ENCODE measurements around the gene GALNT2.

GALNT2 gene

DNA sequence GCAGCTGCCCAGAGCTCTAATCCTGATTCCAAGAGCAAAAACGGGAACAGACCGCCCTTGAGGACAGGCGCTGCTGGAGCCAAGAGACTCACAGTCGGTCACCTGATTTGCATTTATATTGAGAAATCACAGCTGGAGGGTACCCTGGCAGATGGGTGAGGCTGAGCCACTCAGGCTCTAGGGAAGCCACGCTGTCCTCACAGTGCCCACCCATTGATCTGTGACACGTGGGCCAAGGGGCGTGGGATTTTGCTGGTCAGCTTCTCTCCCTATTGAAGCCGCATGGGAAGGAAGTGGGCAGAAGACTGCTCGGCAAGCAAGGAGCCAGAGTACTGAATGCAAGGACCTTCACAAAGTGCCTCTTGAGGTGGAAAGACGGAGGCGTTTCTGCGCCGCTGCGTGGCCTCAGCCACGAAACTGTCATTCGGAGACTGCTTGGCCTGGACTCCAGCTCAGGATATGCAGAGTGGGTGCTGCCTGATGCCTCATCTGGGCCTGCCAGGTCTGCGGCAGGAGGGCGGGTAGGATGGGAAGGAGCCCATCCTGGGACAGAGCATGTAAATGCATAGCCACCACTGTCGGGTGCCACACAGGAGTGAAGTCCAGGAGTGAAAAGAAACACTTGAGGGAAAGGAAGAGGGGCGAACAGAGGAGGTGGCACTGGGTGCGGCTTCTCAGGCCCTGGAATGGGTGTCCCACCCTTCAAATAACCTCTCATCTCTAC lies 219.3 kb downstream of the GALNT2 start:
- no peak for DNase-seq
- no peak for TF ChIP-seq GATA1 (IDR thresholded peaks at IDR 0.05; ENCODE audit: low read depth, low read length)
- TF ChIP-seq POLR2A (IDR thresholded peaks at IDR 0.05; ENCODE audit: low read length): no peak

GRCh38 chr1:230286890-230287269 lies 219.8 kb downstream of the GALNT2 start:
- no peak for TF ChIP-seq GATA1 (IDR thresholded peaks at IDR 0.05; ENCODE audit: low read depth, low read length)
- TF ChIP-seq POLR2A (IDR thresholded peaks at IDR 0.05; ENCODE audit: low read length): no peak
- DNase-seq: no peak

DNA sequence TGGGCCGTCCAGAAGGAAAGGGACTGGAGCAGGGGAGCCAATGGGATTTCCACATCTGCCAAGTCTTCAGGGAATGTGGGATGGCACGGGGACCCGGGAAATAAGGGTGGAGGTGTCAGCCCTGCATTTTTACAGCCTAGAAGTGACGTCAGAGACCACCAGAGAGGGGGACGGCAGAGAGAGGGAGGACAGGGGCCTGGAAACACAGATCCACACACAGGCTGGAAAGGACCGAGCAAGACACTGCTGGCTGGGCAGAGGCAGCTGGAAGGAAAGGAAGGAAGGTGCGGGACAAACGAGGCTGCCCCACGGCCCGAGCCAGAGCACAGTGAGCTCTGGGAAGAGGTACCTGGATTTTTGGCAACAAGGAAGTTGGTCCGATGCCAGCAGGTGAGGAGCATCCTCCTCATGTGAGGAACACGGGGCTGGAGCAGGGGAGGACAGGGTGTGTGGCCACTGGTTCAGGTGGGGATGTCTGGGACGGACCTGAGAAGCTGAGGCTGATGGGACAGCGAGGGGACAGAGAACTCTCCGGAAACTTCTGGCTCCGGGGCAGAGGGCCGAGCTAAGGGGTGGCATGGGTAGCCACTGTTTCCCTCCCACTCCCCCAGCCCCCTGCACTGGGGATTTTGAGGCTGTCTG lies 220.8 kb downstream of the GALNT2 start:
- no peak for DNase-seq
- no peak for TF ChIP-seq POLR2A (IDR thresholded peaks at IDR 0.05; ENCODE audit: low read length)
- no peak for TF ChIP-seq GATA1 (IDR thresholded peaks at IDR 0.05; ENCODE audit: low read depth, low read length)

- DNase-seq: no peak
- TF ChIP-seq POLR2A (IDR thresholded peaks at IDR 0.05; ENCODE audit: low read length) (no peak), GATA1 (IDR thresholded peaks at IDR 0.05; ENCODE audit: low read depth, low read length) (no peak)
Measured at GRCh38 chr1:230288641-230289349, 221.8 kb downstream of the GALNT2 start.

- DNase-seq: no peak
- TF ChIP-seq GATA1 (IDR thresholded peaks at IDR 0.05; ENCODE audit: low read depth, low read length): no peak
- TF ChIP-seq POLR2A (IDR thresholded peaks at IDR 0.05; ENCODE audit: low read length): no peak
Measured at GRCh38 chr1:230289350-230289644, 222.3 kb downstream of the GALNT2 start.

GRCh38 chr1:230291731-230292620 lies 224.9 kb downstream of the GALNT2 start:
- no peak for TF ChIP-seq GATA1 (IDR thresholded peaks at IDR 0.05; ENCODE audit: low read depth, low read length)
- no peak for TF ChIP-seq POLR2A (IDR thresholded peaks at IDR 0.05; ENCODE audit: low read length)
- DNase-seq: no peak

DNA sequence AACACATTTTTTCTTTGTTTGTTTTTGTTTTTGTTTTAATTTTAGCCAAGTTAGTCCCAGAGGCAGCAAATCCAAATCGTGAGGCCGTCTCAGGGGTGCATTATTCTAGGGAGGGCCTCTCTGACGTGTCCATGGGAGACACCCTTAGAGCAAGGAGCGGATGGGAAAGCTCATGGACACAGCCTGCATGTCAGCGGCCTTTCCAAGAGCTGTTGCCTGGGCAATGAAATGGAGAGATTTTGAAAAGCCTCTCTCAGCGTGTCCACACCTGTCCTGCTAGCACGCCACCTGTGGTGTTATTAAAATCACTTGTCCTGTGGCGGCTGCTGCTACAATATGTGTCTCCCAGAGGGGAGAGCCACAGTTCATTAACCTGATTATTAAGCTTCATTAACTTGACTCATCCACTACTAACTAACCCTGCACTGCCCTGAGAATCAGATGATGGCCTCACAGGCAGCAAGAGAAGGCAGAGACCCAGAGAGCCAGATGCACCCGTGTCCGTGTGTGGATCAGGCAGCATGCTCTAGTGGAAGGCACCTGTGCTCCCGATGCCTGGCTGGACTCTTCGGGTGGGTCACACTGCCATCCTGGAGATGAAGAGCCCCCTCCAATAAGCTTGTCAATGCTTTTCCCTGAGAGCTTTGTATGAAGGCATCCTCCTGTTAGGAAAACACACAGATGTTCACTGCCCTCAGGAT lies 225.8 kb downstream of the GALNT2 start:
- DNase-seq: no peak
- no peak for TF ChIP-seq POLR2A (IDR thresholded peaks at IDR 0.05; ENCODE audit: low read length)
- no peak for TF ChIP-seq GATA1 (IDR thresholded peaks at IDR 0.05; ENCODE audit: low read depth, low read length)

DNA sequence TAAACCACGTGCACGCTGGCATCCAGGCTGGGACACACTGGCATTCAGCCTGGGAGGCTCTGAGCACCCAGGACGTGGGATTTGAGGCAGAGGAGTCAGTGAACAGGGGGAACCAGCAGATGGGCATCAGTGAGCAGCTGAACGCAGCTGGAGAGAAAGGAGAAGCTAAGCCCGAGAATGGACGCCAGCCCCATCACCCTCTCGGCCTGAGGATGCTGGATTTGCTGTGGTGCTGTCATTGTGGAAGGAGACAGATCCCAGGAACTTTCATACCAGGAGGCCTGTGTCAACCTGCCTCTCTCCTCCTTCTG lies 226.3 kb downstream of the GALNT2 start:
- no peak for TF ChIP-seq GATA1 (IDR thresholded peaks at IDR 0.05; ENCODE audit: low read depth, low read length)
- TF ChIP-seq POLR2A (IDR thresholded peaks at IDR 0.05; ENCODE audit: low read length): no peak
- DNase-seq: no peak

GRCh38 chr1:230295367-230295766 lies 228.3 kb downstream of the GALNT2 start:
- no peak for TF ChIP-seq POLR2A (IDR thresholded peaks at IDR 0.05; ENCODE audit: low read length)
- TF ChIP-seq GATA1 (IDR thresholded peaks at IDR 0.05; ENCODE audit: low read depth, low read length): no peak

DNA sequence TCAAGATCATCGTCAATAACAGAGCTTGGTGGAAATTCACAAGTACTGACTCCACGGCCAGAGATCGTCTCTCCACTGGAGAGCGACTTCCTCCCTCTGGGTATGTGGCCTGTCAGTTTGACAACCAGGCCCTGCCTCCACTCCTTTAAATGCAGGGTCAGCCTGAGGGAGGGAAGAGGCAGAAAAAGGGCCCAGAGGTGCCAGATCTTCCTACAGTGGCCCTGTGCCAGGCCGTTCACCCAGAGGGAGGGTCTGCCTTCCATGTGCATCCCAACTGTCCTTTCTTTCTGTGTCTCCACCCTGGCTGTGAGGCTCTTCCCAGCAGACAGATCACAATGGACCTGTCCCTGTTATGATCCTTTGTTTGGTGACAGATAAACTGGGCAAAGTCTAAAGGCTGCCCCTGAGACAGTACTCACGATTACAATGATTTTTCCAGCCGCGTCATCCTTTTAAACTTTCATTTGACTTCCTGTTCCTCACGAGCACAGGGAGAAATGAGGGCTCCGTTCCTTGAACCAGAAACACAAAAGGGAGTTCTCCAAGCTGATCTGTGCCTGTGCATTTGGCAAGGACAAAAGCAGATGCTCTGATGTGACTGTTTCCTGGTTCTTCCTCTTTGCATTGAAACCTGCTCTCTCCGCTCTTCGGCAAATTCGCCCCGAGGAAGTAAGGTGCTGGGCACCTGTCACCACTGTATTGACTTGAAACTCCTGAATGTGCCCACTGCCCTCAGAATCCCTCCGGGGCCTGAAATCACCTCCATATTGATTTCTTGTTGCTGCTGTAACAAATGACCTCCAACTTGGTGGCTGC lies 232.4 kb downstream of the GALNT2 start:
- no peak for DNase-seq
- no peak for TF ChIP-seq GATA1 (IDR thresholded peaks at IDR 0.05; ENCODE audit: low read depth, low read length)
- no peak for TF ChIP-seq POLR2A (IDR thresholded peaks at IDR 0.05; ENCODE audit: low read length)

More at GRCh38 chr1:230295367-230295766, 228.3 kb downstream of the GALNT2 start:
- DNase-seq: no peak

- TF ChIP-seq POLR2A (IDR thresholded peaks at IDR 0.05; ENCODE audit: low read length): no peak
- TF ChIP-seq GATA1 (IDR thresholded peaks at IDR 0.05; ENCODE audit: low read depth, low read length): no peak
- DNase-seq: no peak
Measured at GRCh38 chr1:230300322-230301301, 233.6 kb downstream of the GALNT2 start.

DNA sequence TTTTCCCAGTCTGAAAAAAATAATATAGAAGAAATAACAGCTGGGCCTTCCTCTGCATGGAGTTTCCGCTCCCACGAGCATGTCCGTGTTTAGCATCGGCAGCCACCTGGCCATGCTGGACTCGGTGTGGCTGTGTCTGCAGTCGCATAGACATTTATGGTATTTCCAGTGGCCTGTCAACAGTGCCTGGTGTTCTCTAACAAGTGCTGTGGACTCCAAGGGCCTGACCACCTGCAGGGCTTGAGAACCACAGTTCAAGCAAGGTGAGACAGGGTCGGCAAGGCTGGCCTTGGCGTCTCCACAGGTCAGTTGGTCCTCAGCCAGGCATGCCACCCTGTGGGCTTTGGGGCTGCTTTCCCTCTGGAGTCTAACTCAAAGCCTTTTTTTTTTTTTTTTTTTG lies 234.3 kb downstream of the GALNT2 start:
- DNase-seq: no peak
- TF ChIP-seq POLR2A (IDR thresholded peaks at IDR 0.05; ENCODE audit: low read length): no peak
- no peak for TF ChIP-seq GATA1 (IDR thresholded peaks at IDR 0.05; ENCODE audit: low read depth, low read length)
